Fibroblast of skin of back (primary cell): Measurements from ENCODE around the gene EXD3. TPM values are rescaled to one million over a fixed set of nuclear protein-coding genes. Genes with fewer than 3 reads are reported as not detected.
"Not testable (repeated sequence)": the region's sequence is repeated elsewhere in the genome, so short reads cannot be mapped to it uniquely, and the experiment has no call there.

Source experiments
- DNase-seq: peaks from one replicate; pipeline ENCODE4 v3.0.0-alpha.2; 2013
- polyA plus RNA-seq, 2 experiments: library from polyadenylated mRNA; unstranded; fragments of 120-200 nt; gene quantifications; one replicate each; pipeline ENCODE4 v1.2.1, GENCODE V29; 2013; ENCODE audit not compliant: insufficient read length in 2 of 2

The EXD3 gene
- 5.8 TPM for polyA plus RNA-seq (2013, experiment 1 of 2; ENCODE audit: insufficient read length)
- polyA plus RNA-seq (2013, experiment 2 of 2; ENCODE audit: insufficient read length), result 8.5 TPM

GRCh38 chr9:137422604-137423513 is at the start of gene EXD3, which contains the start of gene NOXA1:
Gene EXD3 (minus strand): TSS chr9:137423162. CDS start chr9:137395357, 27,805 bp downstream.
Gene NOXA1 (plus strand): TSS chr9:137423393. CDS start chr9:137423530, 137 bp downstream.
- DNase-seq, result peak; percentile 88

GRCh38 chr9:137470785-137471184 is 47.8 kb upstream of the EXD3 start:
- DNase-seq, result no peak

GRCh38 chr9:137467896-137468295 is 44.9 kb upstream of the EXD3 start:
- no peak for DNase-seq

GRCh38 chr9:137467161-137467581 is 44.2 kb upstream of the EXD3 start:
- DNase-seq, result no peak

- not testable (repeated sequence) for DNase-seq
These were observed 43.6 kb upstream of the EXD3 start for GRCh38 chr9:137466389-137467085.

GRCh38 chr9:137465720-137466388 is 42.9 kb upstream of the EXD3 start:
- no peak for DNase-seq

- no peak for DNase-seq
These were observed 42.2 kb upstream of the EXD3 start for GRCh38 chr9:137465000-137465719.

- no peak for DNase-seq
These were observed 41.5 kb upstream of the EXD3 start for GRCh38 chr9:137464291-137464999.

- DNase-seq, result no peak
These were observed 40.9 kb upstream of the EXD3 start for GRCh38 chr9:137463931-137464290.

GRCh38 chr9:137462986-137463930 is 40.3 kb upstream of the EXD3 start:
- DNase-seq, result no peak

GRCh38 chr9:137462396-137462985 is 39.5 kb upstream of the EXD3 start:
- DNase-seq, result no peak

- DNase-seq, result no peak
These were observed 38.9 kb upstream of the EXD3 start for GRCh38 chr9:137461663-137462395.

GRCh38 chr9:137461316-137461662 is 38.3 kb upstream of the EXD3 start:
- no peak for DNase-seq

GRCh38 chr9:137460363-137461315 is 37.7 kb upstream of the EXD3 start:
- no peak for DNase-seq

- no peak for DNase-seq
These were observed 36.8 kb upstream of the EXD3 start for GRCh38 chr9:137459601-137460362.

- peak; percentile 89 for DNase-seq
These were observed 36.2 kb upstream of the EXD3 start, which contains the start of gene NSMF for GRCh38 chr9:137459152-137459600. Gene NSMF (minus strand): TSS chr9:137459334. CDS start chr9:137459102, 232 bp downstream.
